HCT116 (cell line): Measurements from ENCODE around the gene PPP1R14B. TPM values are rescaled to one million over a fixed set of nuclear protein-coding genes. Genes with fewer than 3 reads are reported as not detected.

ENCODE experiments used
- ATAC-seq: fragments of 200-7000 bp; cut with Tn5 transposase; 2 replicates; pipeline ENCODE4 v1.9.1; 2020; ENCODE audit warnings: mild to moderate bottlenecking, moderate library complexity
- BruUV-seq: library from RNA; stranded (reverse); fragments of 400-500 nt; replicated peaks from 2 replicates; lab custom pipeline; 2021; lab: Mats Ljungman, UMichigan
- CTCF ChIA-PET: fragments of 300-600 bp; sonication (Branson Sonifier 250); formaldehyde crosslinking; loops from one replicate; lab custom pipeline; 2021; ENCODE audit warnings: antibody characterized with exemption; lab: Charles Lee
- POLR2A ChIA-PET: fragments of 300-600, 350-600 bp; sonication (Branson Sonifier 250); formaldehyde crosslinking; loops from one replicate; lab custom pipeline; 2021; ENCODE audit warnings: antibody characterized with exemption; lab: Charles Lee
- RAD21 ChIA-PET, 2 experiments: fragments of 300-600 bp; sonication (Branson Sonifier 250); formaldehyde crosslinking; loops; one replicate each; lab custom pipeline; 2023; ENCODE audit warnings: low total read pairs in 2 of 2; ENCODE audit not compliant: uncharacterized antibody in 2 of 2, unreplicated experiment in 2 of 2, low non-redundant PET in 1 of 2; lab: Charles Lee
- DNase-seq: peaks from one replicate; pipeline ENCODE4 v3.0.0-alpha.2; 2010; ENCODE audit warnings: low read depth, low spot score
- H2AFZ ChIP-seq: fragments of 200-600 bp; shearing (Covaris generic), sonication (generic); 2 replicates; pipeline ENCODE4 v1.6.1; 2017; ENCODE audit warnings: low read depth, mixed run types, mixed read lengths, antibody characterized with exemption, low read length; ENCODE audit not compliant: poor library complexity, severe bottlenecking
- H3K27ac ChIP-seq: 2 replicates; pipeline ENCODE4 v1.5.1; 2012; ENCODE audit warnings: low read depth, low read length
- H3K27me3 ChIP-seq: fragments of 200-600 bp; sonication (generic); 2 replicates; pipeline ENCODE4 v1.6.1; 2016; ENCODE audit warnings: mixed run types, low read length, mixed read lengths; ENCODE audit not compliant: insufficient read depth
- H3K36me3 ChIP-seq, 2 experiments: fragments of 200-500 bp in 1 of 2; fragments of 200-600 bp in 1 of 2; sonication (Bioruptor generic) in 1 of 2; sonication (generic) in 1 of 2; 2 replicates each; pipeline versions ENCODE4 v1.5.1 to v1.6.1; 2014 to 2016; ENCODE audit warnings: low read length in 2 of 2, inconsistent platforms in 1 of 2, mixed read lengths in 1 of 2, mixed run types in 1 of 2; ENCODE audit not compliant: insufficient read depth in 2 of 2, control insufficient read depth in 1 of 2
- H3K4me1 ChIP-seq, 2 experiments: fragments of 200-600 bp in 1 of 2; sonication (generic) in 1 of 2; 2 replicates each; pipeline versions ENCODE4 v1.5.1 to v1.6.1; 2012 to 2017; ENCODE audit warnings: low read length in 2 of 2, inconsistent platforms in 1 of 2, mild to moderate bottlenecking in 1 of 2, mixed read lengths in 1 of 2, mixed run types in 1 of 2, moderate library complexity in 1 of 2; ENCODE audit not compliant: insufficient read depth in 2 of 2, control insufficient read depth in 1 of 2
- H3K4me2 ChIP-seq: fragments of 200-600 bp; sonication (generic); 2 replicates; pipeline ENCODE4 v1.6.1; 2017; ENCODE audit warnings: mixed run types, low read length, mixed read lengths
- H3K4me3 ChIP-seq, 2 experiments: fragments of 200-600 bp in 1 of 2; sonication (generic) in 1 of 2; replicated peaks in 1 of 2; 2 replicates each; pipeline ENCODE4 v1.5.1; 2011 to 2016; ENCODE audit warnings: low read length in 2 of 2, control low read depth in 1 of 2, low read depth in 1 of 2, mild to moderate bottlenecking in 1 of 2, mixed read lengths in 1 of 2, mixed run types in 1 of 2
- H3K79me2 ChIP-seq: fragments of 200-600 bp; sonication (generic); 2 replicates; pipeline ENCODE4 v1.6.1; 2017; ENCODE audit warnings: mild to moderate bottlenecking, mixed run types, low read length, moderate library complexity, mixed read lengths; ENCODE audit not compliant: insufficient read depth
- H3K9ac ChIP-seq: fragments of 200-600 bp; sonication (generic); 2 replicates; pipeline ENCODE4 v1.6.1; 2016; ENCODE audit warnings: low read length, mixed read lengths
- H3K9me2 ChIP-seq: fragments of 200-600 bp; sonication (generic), shearing (Covaris generic); 2 replicates; pipeline ENCODE4 v1.6.1; 2017; ENCODE audit warnings: mixed run types, mild to moderate bottlenecking, moderate library complexity; ENCODE audit not compliant: insufficient read depth
- H3K9me3 ChIP-seq, 2 experiments: fragments of 200-500 bp in 1 of 2; fragments of 200-600 bp in 1 of 2; sonication (Bioruptor generic) in 1 of 2; sonication (generic) in 1 of 2; 2 replicates each; pipeline ENCODE4 v1.6.1; 2014 to 2017; ENCODE audit warnings: low read length in 2 of 2, mixed read lengths in 2 of 2, inconsistent platforms in 1 of 2, low read depth in 1 of 2, mild to moderate bottlenecking in 1 of 2, mixed run types in 1 of 2, moderate library complexity in 1 of 2; ENCODE audit not compliant: control insufficient read depth in 1 of 2, insufficient read depth in 1 of 2
- H4K20me1 ChIP-seq: fragments of 200-600 bp; sonication (generic), shearing (Covaris generic); 2 replicates; pipeline ENCODE4 v1.6.1; 2017; ENCODE audit warnings: mixed run types, mild to moderate bottlenecking, moderate library complexity; ENCODE audit not compliant: insufficient read depth
- CBX3 ChIP-seq: IDR thresholded peaks from 2 replicates; pipeline ENCODE4 v1.6.1; 2012; ENCODE audit warnings: low read depth
- CEBPB ChIP-seq: IDR thresholded peaks from 2 replicates; pipeline ENCODE4 v1.6.1; 2012; ENCODE audit warnings: low read depth
- CTCF ChIP-seq, 3 experiments: fragments of 200-600 bp in 1 of 3; sonication (generic) in 1 of 3; IDR thresholded peaks in 2 of 3; conservative IDR thresholded peaks in 1 of 3; 2 replicates each; pipeline ENCODE4 v1.5.1; 2012 to 2017; ENCODE audit warnings: low read depth in 2 of 3, low read length in 2 of 3, antibody characterized with exemption in 1 of 3, borderline replicate concordance in 1 of 3, control low read depth in 1 of 3, mild to moderate bottlenecking in 1 of 3, mixed read lengths in 1 of 3, mixed run types in 1 of 3, moderate library complexity in 1 of 3; ENCODE audit not compliant: insufficient read depth in 1 of 3
- ELF1 ChIP-seq: IDR thresholded peaks from 2 replicates; pipeline ENCODE4 v1.6.1; 2012; ENCODE audit warnings: low read depth, borderline replicate concordance
- EZH2 ChIP-seq: fragments of 200-600 bp; sonication (generic); IDR thresholded peaks from 2 replicates; pipeline ENCODE4 v1.6.1; 2017; ENCODE audit warnings: antibody characterized with exemption, mixed run types
- EZH2phosphoT487 ChIP-seq: fragments of 200-600 bp; IDR thresholded peaks from 2 replicates; pipeline ENCODE4 v1.6.1; 2018; ENCODE audit warnings: antibody characterized with exemption, borderline replicate concordance
- FOSL1 ChIP-seq: IDR thresholded peaks from 2 replicates; pipeline ENCODE4 v1.6.1; 2012; ENCODE audit warnings: low read depth
- JUND ChIP-seq: IDR thresholded peaks from 2 replicates; pipeline ENCODE4 v1.6.1; 2012
- POLR2A ChIP-seq: IDR thresholded peaks from 2 replicates; pipeline ENCODE4 v1.7.0; 2011; ENCODE audit warnings: borderline replicate concordance; ENCODE audit not compliant: insufficient read depth, insufficient read length; ENCODE audit errors: extremely low read depth
- POLR2AphosphoS5 ChIP-seq: IDR thresholded peaks from 2 replicates; pipeline ENCODE4 v1.6.1; 2011; ENCODE audit warnings: mild to moderate bottlenecking, low read depth, low read length, moderate library complexity
- SIN3A ChIP-seq: IDR thresholded peaks from 2 replicates; pipeline ENCODE4 v1.6.1; 2012; ENCODE audit warnings: low read depth
- TCF7L2 ChIP-seq: IDR thresholded peaks from 2 replicates; pipeline ENCODE4 v1.7.0; 2011; ENCODE audit warnings: borderline replicate concordance, inconsistent platforms; ENCODE audit not compliant: insufficient read depth, insufficient read length; ENCODE audit errors: extremely low read depth
- YY1 ChIP-seq: IDR thresholded peaks from 2 replicates; pipeline ENCODE4 v1.6.1; 2011; ENCODE audit warnings: low read length, low read depth, moderate library complexity, mild to moderate bottlenecking; ENCODE audit not compliant: insufficient replicate concordance; ENCODE audit errors: extremely low read depth
- ZFX ChIP-seq: fragments of 450-650 bp; IDR thresholded peaks from 2 replicates; pipeline ENCODE4 v1.6.1; 2017
- ZNF274 ChIP-seq: fragments of 200-500 bp; sonication (Bioruptor generic); IDR thresholded peaks from 2 replicates; pipeline ENCODE4 v1.6.1; 2014; ENCODE audit warnings: mild to moderate bottlenecking, low read depth, low read length, inconsistent platforms
- intact Hi-C: fragments of 100-400 bp; cut with micrococcal nuclease; formaldehyde crosslinking; loops from 2 replicates; pipeline ENCODE4 v1.10.0; 2022
- total RNA-seq: library from RNA; stranded (reverse); gene quantifications from one replicate; pipeline ENCODE4 v1.2.1, GENCODE V29; 2021; ENCODE audit not compliant: unreplicated experiment
- TF ChIP-seq, protein P1 (sequence below): IDR thresholded peaks from 2 replicates; pipeline ENCODE4 v1.6.1; 2012; ENCODE audit warnings: low read depth
- TF ChIP-seq, protein P2 (sequence below): IDR thresholded peaks from 2 replicates; pipeline ENCODE4 v1.6.1; 2012
- TF ChIP-seq, protein P3 (sequence below): IDR thresholded peaks from 2 replicates; pipeline ENCODE4 v1.6.1; 2012

PPP1R14B gene
- total RNA-seq, 1 experiment from 2014 or later = 332 TPM

DNA sequence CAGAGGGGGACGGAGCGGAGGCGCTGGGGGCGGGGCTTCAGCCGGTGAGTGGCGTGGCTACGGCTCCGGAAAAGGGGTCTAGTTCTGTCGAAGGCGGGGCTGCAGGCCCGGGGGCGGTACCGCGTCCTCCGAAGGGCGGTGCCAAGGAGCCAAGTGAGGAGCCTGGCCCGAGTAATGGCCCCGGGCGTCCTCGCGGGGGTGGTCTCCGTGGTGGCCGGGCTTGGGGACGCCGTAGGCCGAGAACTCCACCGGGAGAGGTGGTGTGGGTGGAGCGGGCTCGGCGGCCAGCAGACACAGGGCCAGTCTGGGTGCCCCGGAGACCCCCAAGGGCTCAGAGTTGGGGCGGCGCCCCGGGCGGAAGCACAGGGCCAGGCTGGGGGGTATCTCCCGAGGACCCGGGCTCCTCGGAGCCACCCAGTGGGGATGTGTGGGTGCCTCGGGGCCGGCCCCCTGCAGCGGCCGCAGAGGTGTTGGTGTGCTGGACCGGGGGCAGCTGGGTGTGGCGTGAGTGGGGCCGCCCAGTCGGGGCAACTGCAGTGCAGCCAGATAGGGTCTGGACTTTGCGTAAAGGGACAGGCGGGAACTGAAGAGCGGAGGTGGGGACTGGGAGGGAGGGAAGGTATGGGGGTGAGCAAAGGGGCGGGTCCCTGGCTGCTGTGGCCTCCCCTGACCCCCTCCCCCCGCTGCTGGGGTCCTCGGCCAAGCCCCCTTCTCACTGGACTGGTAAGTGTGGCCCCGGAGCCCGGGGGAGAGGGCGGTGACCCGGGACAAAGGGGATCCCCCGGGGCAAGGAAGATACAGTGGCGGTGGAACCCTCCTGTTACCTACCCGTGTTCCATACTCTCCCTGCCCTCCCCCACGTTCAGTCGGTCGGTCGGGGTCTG, 5.0 kb downstream of the PPP1R14B start:
- ChIA-PET CTCF (interaction anchor here (0.8 to 2.2 kb wide), 10 partner anchors 8 to 115 kb away, joined by 3 to 10 read pairs (median 4); partner anchors contain the start of genes PRDX5 and TRMT112), RAD21 (interaction anchor here in 1 of 2 experiments (0.6 kb wide), 1 partner anchor 1758 kb away, joined by 5 read pairs; no protein-coding TSS in a partner anchor), POLR2A (interaction anchor here (0.7 to 2.0 kb wide), 12 partner anchors 8 to 114 kb away, joined by 4 to 11 read pairs (median 6); partner anchors contain the start of genes NUDT22, PRDX5, TRMT112 and TRPT1)
- TSS peak; percentile 66 for BruUV-seq
- Histone ChIP-seq H2AFZ (no peak overlapping the region), H4K20me1 (no peaks in the 10 kb centered on the region), H3K4me2 (peak overlapping the region; percentile 84), H3K36me3 (peaks cover 0 to 20% of the 10 kb centered on the region in 2 experiments; a peak in 1 of 4 replicates), H3K9me2 (no peaks in the 10 kb centered on the region), H3K79me2 (peaks cover 48% of the 10 kb centered on the region), H3K27me3 (no peaks in the 10 kb centered on the region), H3K9ac (peak overlapping the region; percentile 99), H3K4me3 (peak overlapping the region; percentile 70 to 91), H3K4me1 (peaks cover 32 to 60% of the 10 kb centered on the region in 2 experiments), H3K9me3 (no peaks in the 10 kb centered on the region), H3K27ac (peak overlapping the region; percentile 88)
- DNase-seq = no peak
- peak; percentile 28 for ATAC-seq
- intact Hi-C loops = loop anchor here (1.0 to 2.0 kb wide), 2 partner anchors 43 to 63 kb away; partner anchors contain the start of genes BAD and ESRRA
- TF ChIP-seq POLR2A = peak; percentile 79
- TF ChIP-seq TCF7L2 = no peak
- TF ChIP-seq CBX3 = no peak
- peak; percentile 27; the same call in 1 of the 2 replicates for TF ChIP-seq ZFX
- TF ChIP-seq CEBPB = no peak
- TF ChIP-seq SIN3A = no peak
- TF ChIP-seq CTCF (IDR thresholded peaks at IDR 0.05 in 2 of 3, conservative IDR thresholded peaks at IDR 0.05 in 1 of 3; ENCODE audit: borderline replicate concordance in 1 of 3, insufficient read depth in 1 of 3, low read depth in 2 of 3, low read length in 2 of 3) = no peak
- no peak for TF ChIP-seq EZH2
- TF ChIP-seq, protein P1, sequence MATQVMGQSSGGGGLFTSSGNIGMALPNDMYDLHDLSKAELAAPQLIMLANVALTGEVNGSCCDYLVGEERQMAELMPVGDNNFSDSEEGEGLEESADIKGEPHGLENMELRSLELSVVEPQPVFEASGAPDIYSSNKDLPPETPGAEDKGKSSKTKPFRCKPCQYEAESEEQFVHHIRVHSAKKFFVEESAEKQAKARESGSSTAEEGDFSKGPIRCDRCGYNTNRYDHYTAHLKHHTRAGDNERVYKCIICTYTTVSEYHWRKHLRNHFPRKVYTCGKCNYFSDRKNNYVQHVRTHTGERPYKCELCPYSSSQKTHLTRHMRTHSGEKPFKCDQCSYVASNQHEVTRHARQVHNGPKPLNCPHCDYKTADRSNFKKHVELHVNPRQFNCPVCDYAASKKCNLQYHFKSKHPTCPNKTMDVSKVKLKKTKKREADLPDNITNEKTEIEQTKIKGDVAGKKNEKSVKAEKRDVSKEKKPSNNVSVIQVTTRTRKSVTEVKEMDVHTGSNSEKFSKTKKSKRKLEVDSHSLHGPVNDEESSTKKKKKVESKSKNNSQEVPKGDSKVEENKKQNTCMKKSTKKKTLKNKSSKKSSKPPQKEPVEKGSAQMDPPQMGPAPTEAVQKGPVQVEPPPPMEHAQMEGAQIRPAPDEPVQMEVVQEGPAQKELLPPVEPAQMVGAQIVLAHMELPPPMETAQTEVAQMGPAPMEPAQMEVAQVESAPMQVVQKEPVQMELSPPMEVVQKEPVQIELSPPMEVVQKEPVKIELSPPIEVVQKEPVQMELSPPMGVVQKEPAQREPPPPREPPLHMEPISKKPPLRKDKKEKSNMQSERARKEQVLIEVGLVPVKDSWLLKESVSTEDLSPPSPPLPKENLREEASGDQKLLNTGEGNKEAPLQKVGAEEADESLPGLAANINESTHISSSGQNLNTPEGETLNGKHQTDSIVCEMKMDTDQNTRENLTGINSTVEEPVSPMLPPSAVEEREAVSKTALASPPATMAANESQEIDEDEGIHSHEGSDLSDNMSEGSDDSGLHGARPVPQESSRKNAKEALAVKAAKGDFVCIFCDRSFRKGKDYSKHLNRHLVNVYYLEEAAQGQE = no peak
- peak; percentile 68 for TF ChIP-seq YY1
- no peak for TF ChIP-seq ZNF274
- no peak for TF ChIP-seq FOSL1
- TF ChIP-seq JUND = no peak
- TF ChIP-seq, protein P2, sequence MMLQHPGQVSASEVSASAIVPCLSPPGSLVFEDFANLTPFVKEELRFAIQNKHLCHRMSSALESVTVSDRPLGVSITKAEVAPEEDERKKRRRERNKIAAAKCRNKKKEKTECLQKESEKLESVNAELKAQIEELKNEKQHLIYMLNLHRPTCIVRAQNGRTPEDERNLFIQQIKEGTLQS = no peak
- TF ChIP-seq, protein P3, sequence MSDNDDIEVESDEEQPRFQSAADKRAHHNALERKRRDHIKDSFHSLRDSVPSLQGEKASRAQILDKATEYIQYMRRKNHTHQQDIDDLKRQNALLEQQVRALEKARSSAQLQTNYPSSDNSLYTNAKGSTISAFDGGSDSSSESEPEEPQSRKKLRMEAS = no peak
- no peak for TF ChIP-seq EZH2phosphoT487
- TF ChIP-seq POLR2AphosphoS5 = peak; percentile 84
- no peak for TF ChIP-seq ELF1
